GM12891 (cell line): Measurements from ENCODE around the gene GPR15.

Experiments
- POLR2A ChIP-seq: IDR thresholded peaks from 2 replicates; pipeline ENCODE4 v1.6.1; 2011; ENCODE audit warnings: low read depth, low read length, control low read depth
- POLR2AphosphoS5 ChIP-seq: IDR thresholded peaks from 2 replicates; pipeline ENCODE4 v1.6.1; 2011; ENCODE audit warnings: low read depth, low read length, control low read depth
- POU2F2 ChIP-seq: IDR thresholded peaks from 2 replicates; pipeline ENCODE4 v1.6.1; 2011; ENCODE audit warnings: low read depth, mild to moderate bottlenecking, control low read depth, low read length, moderate library complexity
- SPI1 ChIP-seq: IDR thresholded peaks from 2 replicates; pipeline ENCODE4 v1.6.1; 2011; ENCODE audit warnings: low read depth, low read length, control low read depth

GRCh38 chr3:98482717-98483482 lies 48.9 kb upstream of the GPR15 start:
- TF ChIP-seq POLR2A (no peak), POLR2AphosphoS5 (no peak), POU2F2 (no peak), SPI1 (no peak)
